ENCODE measurements around the gene RDX.
"Not testable (repeated sequence)": the region's sequence is repeated elsewhere in the genome, so short reads cannot be mapped to it uniquely, and the experiment has no call there.

The RDX gene

GRCh38 chr11:110253525-110253924, 42.9 kb downstream of the RDX start:
- Mint-ChIP-seq H3K4me3 (no peak overlapping the region), H3K36me3 (peaks cover 4% of the 10 kb centered on the region), H3K9me3 (no peaks in the 10 kb centered on the region), H3K27ac (no peak overlapping the region), H3K27me3 (no peaks in the 10 kb centered on the region), H3K4me1 (peaks cover 4% of the 10 kb centered on the region)

- Mint-ChIP-seq H3K27me3 (no peaks in the 10 kb centered on the region), H3K4me3 (no peak overlapping the region), H3K4me1 (peaks cover 4% of the 10 kb centered on the region), H3K27ac (no peak overlapping the region), H3K36me3 (peaks cover 4% of the 10 kb centered on the region), H3K9me3 (no peaks in the 10 kb centered on the region)
Observed at GRCh38 chr11:110251836-110252235, 44.6 kb downstream of the RDX start.

- Mint-ChIP-seq H3K4me3 (no peak overlapping the region), H3K27me3 (no peaks in the 10 kb centered on the region), H3K9me3 (no peaks in the 10 kb centered on the region), H3K27ac (no peak overlapping the region), H3K36me3 (peaks cover 4% of the 10 kb centered on the region), H3K4me1 (peaks cover 4% of the 10 kb centered on the region)
Observed at GRCh38 chr11:110250168-110250567, 46.2 kb downstream of the RDX start.

GRCh38 chr11:110249766-110250165, 46.6 kb downstream of the RDX start:
- Mint-ChIP-seq H3K4me1 (peaks cover 4% of the 10 kb centered on the region), H3K36me3 (peaks cover 4% of the 10 kb centered on the region), H3K9me3 (no peaks in the 10 kb centered on the region), H3K27me3 (no peaks in the 10 kb centered on the region), H3K27ac (no peak overlapping the region), H3K4me3 (no peak overlapping the region)

GRCh38 chr11:110249066-110249465, 47.3 kb downstream of the RDX start:
- H3K27me3 Mint-ChIP-seq: no peaks in the 10 kb centered on the region
- peaks cover 4% of the 10 kb centered on the region for H3K36me3 Mint-ChIP-seq

GRCh38 chr11:110243791-110244190, 52.6 kb downstream of the RDX start:
- Mint-ChIP-seq H3K36me3 (peaks cover 4% of the 10 kb centered on the region), H3K27me3 (no peaks in the 10 kb centered on the region), H3K4me3 (no peak overlapping the region), H3K27ac (no peak overlapping the region), H3K9me3 (no peaks in the 10 kb centered on the region), H3K4me1 (peaks cover 6% of the 10 kb centered on the region)

More at GRCh38 chr11:110249066-110249465, 47.3 kb downstream of the RDX start:
- Mint-ChIP-seq H3K9me3 (no peaks in the 10 kb centered on the region), H3K27ac (no peak overlapping the region), H3K4me1 (peaks cover 3% of the 10 kb centered on the region), H3K4me3 (no peak overlapping the region)

- peaks cover 3% of the 10 kb centered on the region for H3K36me3 Mint-ChIP-seq
- H3K4me1 Mint-ChIP-seq: peaks cover 6% of the 10 kb centered on the region
- no peaks in the 10 kb centered on the region for H3K27me3 Mint-ChIP-seq
- H3K4me3 Mint-ChIP-seq: no peak overlapping the region
- no peaks in the 10 kb centered on the region for H3K9me3 Mint-ChIP-seq
- no peak overlapping the region for H3K27ac Mint-ChIP-seq
Observed at GRCh38 chr11:110242746-110243145, 53.7 kb downstream of the RDX start.

- no peaks in the 10 kb centered on the region for H3K9me3 Mint-ChIP-seq
- H3K4me3 Mint-ChIP-seq: no peak overlapping the region
- peaks cover 5% of the 10 kb centered on the region for H3K36me3 Mint-ChIP-seq
- no peak overlapping the region for H3K27ac Mint-ChIP-seq
- no peaks in the 10 kb centered on the region for H3K27me3 Mint-ChIP-seq
- peaks cover 6% of the 10 kb centered on the region for H3K4me1 Mint-ChIP-seq
Observed at GRCh38 chr11:110242188-110242587, 54.2 kb downstream of the RDX start.

- H3K27me3 Mint-ChIP-seq: no peaks in the 10 kb centered on the region
- H3K4me3 Mint-ChIP-seq: no peak overlapping the region
- peaks cover 20% of the 10 kb centered on the region for H3K36me3 Mint-ChIP-seq
- H3K9me3 Mint-ChIP-seq: no peaks in the 10 kb centered on the region
- H3K27ac Mint-ChIP-seq: no peak overlapping the region
- H3K4me1 Mint-ChIP-seq: peaks cover 6% of the 10 kb centered on the region
Observed at GRCh38 chr11:110235966-110236365, 60.4 kb downstream of the RDX start.

GRCh38 chr11:110230377-110230776, 66.0 kb downstream of the RDX start:
- Mint-ChIP-seq H3K4me1 (no peaks in the 10 kb centered on the region), H3K27ac (no peak overlapping the region), H3K9me3 (no peaks in the 10 kb centered on the region), H3K4me3 (no peak overlapping the region), H3K36me3 (peaks cover 17% of the 10 kb centered on the region), H3K27me3 (no peaks in the 10 kb centered on the region)

- Mint-ChIP-seq H3K36me3 (peaks cover 4% of the 10 kb centered on the region), H3K9me3 (no peaks in the 10 kb centered on the region), H3K4me1 (no peaks in the 10 kb centered on the region), H3K4me3 (no peak overlapping the region), H3K27me3 (no peaks in the 10 kb centered on the region), H3K27ac (no peak overlapping the region)
Observed at GRCh38 chr11:110219006-110219785, 77.2 kb downstream of the RDX start.

GRCh38 chr11:110217936-110218335, 78.5 kb downstream of the RDX start:
- H3K9me3 Mint-ChIP-seq: no peaks in the 10 kb centered on the region
- no peak overlapping the region for H3K27ac Mint-ChIP-seq
- peaks cover 4% of the 10 kb centered on the region for H3K36me3 Mint-ChIP-seq
- no peak overlapping the region for H3K4me3 Mint-ChIP-seq
- no peaks in the 10 kb centered on the region for H3K4me1 Mint-ChIP-seq
- H3K27me3 Mint-ChIP-seq: no peaks in the 10 kb centered on the region

GRCh38 chr11:110217223-110217877, 79.1 kb downstream of the RDX start:
- H3K4me1 Mint-ChIP-seq: no peaks in the 10 kb centered on the region
- no peaks in the 10 kb centered on the region for H3K9me3 Mint-ChIP-seq
- H3K36me3 Mint-ChIP-seq: peaks cover 4% of the 10 kb centered on the region
- H3K4me3 Mint-ChIP-seq: no peak overlapping the region
- no peak overlapping the region for H3K27ac Mint-ChIP-seq
- H3K27me3 Mint-ChIP-seq: no peaks in the 10 kb centered on the region

- H3K4me1 Mint-ChIP-seq, H3K27me3 Mint-ChIP-seq, H3K27ac Mint-ChIP-seq, H3K9me3 Mint-ChIP-seq, H3K4me3 Mint-ChIP-seq, H3K36me3 Mint-ChIP-seq: not testable (repeated sequence)
Observed at GRCh38 chr11:110209313-110209694, 87.1 kb downstream of the RDX start.

GRCh38 chr11:110208678-110209312, 87.6 kb downstream of the RDX start:
- H3K4me1 Mint-ChIP-seq: not testable (repeated sequence)

GRCh38 chr11:110207123-110207522, 89.3 kb downstream of the RDX start:
- H3K4me3 Mint-ChIP-seq: no peak overlapping the region
- no peaks in the 10 kb centered on the region for H3K27me3 Mint-ChIP-seq
- H3K27ac Mint-ChIP-seq: no peak overlapping the region
- H3K9me3 Mint-ChIP-seq: no peaks in the 10 kb centered on the region
- no peaks in the 10 kb centered on the region for H3K36me3 Mint-ChIP-seq
- no peaks in the 10 kb centered on the region for H3K4me1 Mint-ChIP-seq

More at GRCh38 chr11:110208678-110209312, 87.6 kb downstream of the RDX start:
- not testable (repeated sequence) for H3K36me3 Mint-ChIP-seq, H3K27ac Mint-ChIP-seq, H3K9me3 Mint-ChIP-seq, H3K27me3 Mint-ChIP-seq
- H3K4me3 Mint-ChIP-seq: peak overlapping the region; percentile 44
